Gastrocnemius medialis (tissue), 4 donors: ENCODE results near the gene ETHE1. TPM values are rescaled to one million over a fixed set of nuclear protein-coding genes. Genes with fewer than 3 reads are reported as not detected.

Experiments used
- ATAC-seq, 2 donors: fragments of 150-250 bp; one replicate each; pipeline ENCODE4 v1.9.1; 2016
- DNase-seq, 2 donors: peaks; one replicate each; pipeline ENCODE4 v3.0.0-alpha.2; 2019
- H3K27ac ChIP-seq, 4 donors: fragments of 200-600 bp; sonication (generic); 1 replicate in 1 of 4; 2 replicates in 3 of 4; pipeline ENCODE4 v1.5.1; 2016 to 2018; ENCODE audit warnings: mild to moderate bottlenecking in 2 of 4, moderate library complexity in 1 of 4
- H3K27me3 ChIP-seq, 3 donors: fragments of 200-600 bp; sonication (generic) in 2 of 3; 1 replicate in 1 of 3; 2 replicates in 2 of 3; pipeline versions ENCODE4 v1.5.1 to v1.6.0; 2016 to 2019; ENCODE audit warnings: mild to moderate bottlenecking in 1 of 3, moderate library complexity in 1 of 3
- H3K36me3 ChIP-seq, 2 donors: fragments of 200-600 bp; sonication (generic) in 1 of 2; one replicate each; pipeline ENCODE4 v1.5.1; 2017 to 2018
- H3K4me1 ChIP-seq, 2 donors: fragments of 200-600 bp; sonication (generic) in 1 of 2; one replicate each; pipeline ENCODE4 v1.5.1; 2016 to 2017; ENCODE audit warnings: mild to moderate bottlenecking in 2 of 2
- H3K4me3 ChIP-seq, 4 donors: fragments of 200-600 bp; sonication (generic) in 3 of 4; 1 replicate in 1 of 4; 2 replicates in 3 of 4; pipeline ENCODE4 v1.5.1; 2016 to 2019; ENCODE audit warnings: mild to moderate bottlenecking in 2 of 4
- H3K9me3 ChIP-seq, 3 donors: fragments of 200-600 bp; sonication (generic) in 2 of 3; 1 replicate in 1 of 3; 2 replicates in 2 of 3; pipeline ENCODE4 v1.5.1; 2016 to 2019
- POLR2A ChIP-seq, 2 donors: fragments of 450-650 bp; IDR thresholded peaks; one replicate each; pipeline ENCODE4 v1.6.1; 2017; ENCODE audit warnings: antibody characterized with exemption in 2 of 2, mild to moderate bottlenecking in 2 of 2, moderate library complexity in 2 of 2
- in situ Hi-C, 4 donors: fragments of 200-750 bp; cut with MboI; loops; one replicate each; pipeline versions ENCODE4 v1.15.0 to v1.8.0; 2017; ENCODE audit warnings: low sequenced_read_pairs in 4 of 4
- intact Hi-C: fragments of 100-400 bp; cut with DNase I; formaldehyde crosslinking; loops from one replicate; pipeline ENCODE4 v1.15.1; 2023; ENCODE audit warnings: low total_unique reads
- total RNA-seq, 4 donors: library from RNA; depleted of rRNA; stranded (reverse); fragments of >200 nt; gene quantifications; one replicate each; pipeline versions ENCODE4 v1.1.0 to v1.2.3, GENCODE V29; 2016
- TF ChIP-seq, protein P1 (sequence below), 5 experiments: fragments of 450-650 bp in 3 of 5; fragments of 200-600 bp in 2 of 5; sonication (generic) in 2 of 5; IDR thresholded peaks in 4 of 5; conservative IDR thresholded peaks in 1 of 5; 1 replicate in 4 of 5; 2 replicates in 1 of 5; pipeline ENCODE4 v1.5.1; 2016 to 2019; ENCODE audit warnings: antibody characterized with exemption in 5 of 5, mild to moderate bottlenecking in 3 of 5, moderate library complexity in 3 of 5

The ETHE1 gene
- total RNA-seq, 4 donors from 2014 or later: 18.6 to 34.8 (median 29.2) TPM

DNA sequence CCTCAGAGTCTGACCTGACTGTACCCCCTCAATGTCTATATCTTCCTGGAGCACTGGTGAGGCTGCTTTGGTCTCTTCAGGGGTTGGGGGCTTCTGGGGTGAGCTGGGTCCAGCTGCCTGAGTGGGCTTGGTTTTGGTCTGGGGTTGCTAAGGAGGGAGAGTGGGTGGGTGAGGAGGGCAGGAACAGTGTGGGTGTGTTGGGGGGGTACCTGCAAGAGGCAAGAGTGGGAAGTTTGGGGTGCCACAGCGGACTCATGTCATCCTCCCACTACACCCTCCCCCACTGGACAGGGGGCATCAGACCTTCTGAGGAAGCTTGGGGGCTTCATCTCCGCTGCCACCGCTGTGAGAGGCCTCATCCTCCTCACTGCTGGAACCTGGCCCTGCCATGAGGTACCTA is 19.6 kb upstream of the ETHE1 start:
- Histone ChIP-seq H3K27ac (no peak overlapping the region), H3K9me3 (no peaks in the 10 kb centered on the region), H3K4me3 (no peak overlapping the region), H3K27me3 (no peaks in the 10 kb centered on the region), H3K4me1 (no peaks in the 10 kb centered on the region), H3K36me3 (peaks cover 0 to 56% of the 10 kb centered on the region in 2 donors)
- in situ Hi-C loops (loop anchor here in 1 of 4 donors (25.0 kb wide), 1 partner anchor 116 kb away; the partner anchor contains the start of gene PLAUR), intact Hi-C loops (no loop called here)
- no peak for ATAC-seq
- TF ChIP-seq POLR2A (IDR thresholded peaks at IDR 0.05): no peak
- TF ChIP-seq, protein P1, sequence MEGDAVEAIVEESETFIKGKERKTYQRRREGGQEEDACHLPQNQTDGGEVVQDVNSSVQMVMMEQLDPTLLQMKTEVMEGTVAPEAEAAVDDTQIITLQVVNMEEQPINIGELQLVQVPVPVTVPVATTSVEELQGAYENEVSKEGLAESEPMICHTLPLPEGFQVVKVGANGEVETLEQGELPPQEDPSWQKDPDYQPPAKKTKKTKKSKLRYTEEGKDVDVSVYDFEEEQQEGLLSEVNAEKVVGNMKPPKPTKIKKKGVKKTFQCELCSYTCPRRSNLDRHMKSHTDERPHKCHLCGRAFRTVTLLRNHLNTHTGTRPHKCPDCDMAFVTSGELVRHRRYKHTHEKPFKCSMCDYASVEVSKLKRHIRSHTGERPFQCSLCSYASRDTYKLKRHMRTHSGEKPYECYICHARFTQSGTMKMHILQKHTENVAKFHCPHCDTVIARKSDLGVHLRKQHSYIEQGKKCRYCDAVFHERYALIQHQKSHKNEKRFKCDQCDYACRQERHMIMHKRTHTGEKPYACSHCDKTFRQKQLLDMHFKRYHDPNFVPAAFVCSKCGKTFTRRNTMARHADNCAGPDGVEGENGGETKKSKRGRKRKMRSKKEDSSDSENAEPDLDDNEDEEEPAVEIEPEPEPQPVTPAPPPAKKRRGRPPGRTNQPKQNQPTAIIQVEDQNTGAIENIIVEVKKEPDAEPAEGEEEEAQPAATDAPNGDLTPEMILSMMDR (IDR thresholded peaks at IDR 0.05 in 4 of 5, conservative IDR thresholded peaks at IDR 0.05 in 1 of 5): no peak
- DNase-seq: no peak

DNA sequence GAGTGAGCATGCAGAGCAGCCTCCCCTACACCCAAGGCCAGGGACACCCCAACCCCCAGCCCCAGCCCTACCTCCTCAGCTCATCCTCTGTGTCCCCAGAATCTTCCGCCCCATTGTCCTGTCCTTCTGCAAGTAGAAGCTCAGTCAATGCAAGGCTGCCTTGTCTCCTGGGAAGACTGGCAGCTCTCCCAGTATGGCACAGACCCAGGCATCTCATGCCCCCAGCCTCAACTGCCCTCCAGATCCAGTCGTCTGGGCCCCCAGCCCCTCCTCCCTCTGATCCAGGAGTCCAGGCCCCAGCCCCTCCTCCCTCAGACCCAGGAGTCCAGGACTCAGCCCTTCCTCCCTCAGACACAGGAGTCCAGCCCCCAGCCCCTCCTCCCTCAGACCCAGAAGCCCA is 19.0 kb upstream of the ETHE1 start:
- no peak for DNase-seq
- in situ Hi-C loops: loop anchor here in 1 of 4 donors (25.0 kb wide), 1 partner anchor 116 kb away; the partner anchor contains the start of gene PLAUR
- H3K4me3 ChIP-seq: no peak overlapping the region
- intact Hi-C loops: no loop called here
- ATAC-seq: no peak
- TF ChIP-seq, protein P1 (IDR thresholded peaks at IDR 0.05 in 4 of 5, conservative IDR thresholded peaks at IDR 0.05 in 1 of 5): no peak
- no peak for TF ChIP-seq POLR2A (IDR thresholded peaks at IDR 0.05)
- H3K9me3 ChIP-seq: no peaks in the 10 kb centered on the region
- no peaks in the 10 kb centered on the region for H3K4me1 ChIP-seq
- no peaks in the 10 kb centered on the region for H3K27me3 ChIP-seq
- H3K27ac ChIP-seq: no peak overlapping the region
- peaks cover 0 to 53% of the 10 kb centered on the region in 2 donors for H3K36me3 ChIP-seq

DNA sequence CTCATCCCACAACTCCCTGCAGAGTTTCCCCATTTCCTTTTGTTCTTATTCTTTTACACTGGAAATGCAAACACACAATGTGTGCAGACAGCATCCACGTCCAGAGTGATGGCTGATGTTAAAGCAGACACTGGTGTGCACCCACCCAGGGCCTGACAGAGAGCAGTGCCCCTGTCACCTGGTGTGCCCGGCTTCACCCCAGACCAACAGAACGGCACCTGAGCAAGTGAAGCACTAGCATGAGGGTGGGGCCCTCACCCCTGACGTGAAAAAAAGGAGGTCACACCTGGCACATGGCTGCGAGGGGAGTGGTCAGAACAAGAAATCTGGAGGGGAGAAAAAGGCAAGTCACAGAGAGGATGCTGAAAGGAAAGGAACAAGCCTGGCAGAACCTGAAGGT is 18.3 kb upstream of the ETHE1 start:
- Histone ChIP-seq H3K9me3 (no peaks in the 10 kb centered on the region), H3K4me3 (no peak overlapping the region), H3K27ac (no peak overlapping the region), H3K4me1 (no peaks in the 10 kb centered on the region), H3K36me3 (peaks cover 0 to 46% of the 10 kb centered on the region in 2 donors), H3K27me3 (no peaks in the 10 kb centered on the region)
- ATAC-seq: no peak
- TF ChIP-seq, protein P1 (IDR thresholded peaks at IDR 0.05 in 4 of 5, conservative IDR thresholded peaks at IDR 0.05 in 1 of 5): no peak
- no peak for TF ChIP-seq POLR2A (IDR thresholded peaks at IDR 0.05)
- intact Hi-C loops: no loop called here
- no peak for DNase-seq
- in situ Hi-C loops: loop anchor here in 1 of 4 donors (25.0 kb wide), 1 partner anchor 117 kb away; the partner anchor contains the start of gene PLAUR

DNA sequence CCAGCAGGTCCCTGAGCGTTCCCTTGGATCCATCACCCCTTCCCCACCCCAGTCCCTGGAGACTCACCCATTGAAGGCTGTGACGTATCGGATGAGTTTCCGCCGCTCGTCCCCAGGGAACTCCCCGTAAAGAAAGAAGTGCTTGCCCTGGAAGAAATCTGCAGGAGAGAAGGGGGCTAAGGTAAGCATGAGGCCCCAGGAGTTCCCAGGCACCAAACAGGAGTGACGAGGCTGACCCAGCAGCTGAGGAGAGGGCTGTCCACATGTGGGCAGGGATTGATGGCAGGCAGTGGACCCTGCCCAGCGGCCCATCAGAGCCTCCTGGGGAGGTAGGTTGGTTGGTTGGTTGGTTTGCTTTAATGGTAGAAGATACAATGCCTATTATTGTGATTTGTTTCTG is 17.1 kb upstream of the ETHE1 start:
- no peaks in the 10 kb centered on the region for H3K27me3 ChIP-seq
- ATAC-seq (no peak), DNase-seq (no peak)
- H3K4me1 ChIP-seq: no peaks in the 10 kb centered on the region
- H3K27ac ChIP-seq: no peak overlapping the region
- no peak overlapping the region for H3K4me3 ChIP-seq
- H3K36me3 ChIP-seq: peaks cover 0 to 49% of the 10 kb centered on the region in 2 donors
- no peaks in the 10 kb centered on the region for H3K9me3 ChIP-seq
- in situ Hi-C loops (loop anchor here in 1 of 4 donors (25.0 kb wide), 1 partner anchor 118 kb away; the partner anchor contains the start of gene PLAUR), intact Hi-C loops (no loop called here)
- TF ChIP-seq, protein P1 (IDR thresholded peaks at IDR 0.05 in 4 of 5, conservative IDR thresholded peaks at IDR 0.05 in 1 of 5): no peak
- no peak for TF ChIP-seq POLR2A (IDR thresholded peaks at IDR 0.05)
